Uterus (tissue), 4 donors: ENCODE data around the gene AOAH. TPM values are rescaled to one million over a fixed set of nuclear protein-coding genes. Genes with fewer than 3 reads are reported as not detected.
"Not testable (repeated sequence)": the region's sequence is repeated elsewhere in the genome, so short reads cannot be mapped to it uniquely, and the experiment has no call there.

Experiments used
- DNase-seq, 2 donors: peaks; one replicate each; pipeline ENCODE4 v3.0.0-alpha.2; 2019 to 2020
- H3K27ac ChIP-seq, 2 donors: fragments of 200-600 bp; sonication (generic); 1 replicate in 1 of 2; 2 replicates in 1 of 2; pipeline ENCODE4 v1.5.1; 2016 to 2018
- H3K27me3 ChIP-seq, 2 donors: fragments of 200-600 bp; sonication (generic); one replicate each; pipeline ENCODE4 v1.5.1; 2018 to 2019; ENCODE audit warnings: control low read depth in 1 of 2
- H3K36me3 ChIP-seq, 2 donors: fragments of 200-600 bp; sonication (generic); one replicate each; pipeline ENCODE4 v1.5.1; 2019; ENCODE audit warnings: control low read depth in 1 of 2
- H3K4me1 ChIP-seq, 2 donors: fragments of 200-600 bp; sonication (generic); one replicate each; pipeline ENCODE4 v1.5.1; 2018 to 2019; ENCODE audit warnings: control low read depth in 1 of 2
- H3K4me3 ChIP-seq, 2 donors: fragments of 200-600 bp; sonication (generic); 1 replicate in 1 of 2; 2 replicates in 1 of 2; pipeline ENCODE4 v1.5.1; 2018 to 2019; ENCODE audit warnings: mild to moderate bottlenecking in 1 of 2
- H3K9me3 ChIP-seq, 2 donors: fragments of 200-600 bp; sonication (generic); one replicate each; pipeline ENCODE4 v1.5.1; 2019; ENCODE audit warnings: control low read depth in 1 of 2
- POLR2A ChIP-seq, 2 donors: fragments of 450-650 bp; IDR thresholded peaks; one replicate each; pipeline ENCODE4 v1.6.1; 2016; ENCODE audit warnings: antibody characterized with exemption in 2 of 2, mild to moderate bottlenecking in 1 of 2, moderate library complexity in 1 of 2
- intact Hi-C: fragments of 100-400 bp; cut with DNase I; formaldehyde crosslinking; loops from one replicate; pipeline ENCODE4 v1.15.1; 2023; ENCODE audit warnings: low total_unique reads
- total RNA-seq, 4 donors: library from RNA; depleted of rRNA in 3 of 4; stranded (reverse); fragments of >200 nt in 3 of 4; gene quantifications; one replicate each; pipeline versions ENCODE4 v1.1.0 to v1.2.4, GENCODE V29; 2014 to 2023
- TF ChIP-seq, protein P1 (sequence below), 4 experiments: fragments of 200-600 bp in 2 of 4; fragments of 450-650 bp in 2 of 4; sonication (generic) in 2 of 4; IDR thresholded peaks; one replicate each; pipeline ENCODE4 v1.5.1; 2016 to 2019; ENCODE audit warnings: antibody characterized with exemption in 4 of 4, mild to moderate bottlenecking in 2 of 4, moderate library complexity in 1 of 4
- donor health status: DM: yes; HTN: yes; CAD: no.

The AOAH gene
- total RNA-seq, 4 donors from 2014 or later, result 5.5 to 60.9 (median 8.6) TPM

DNA sequence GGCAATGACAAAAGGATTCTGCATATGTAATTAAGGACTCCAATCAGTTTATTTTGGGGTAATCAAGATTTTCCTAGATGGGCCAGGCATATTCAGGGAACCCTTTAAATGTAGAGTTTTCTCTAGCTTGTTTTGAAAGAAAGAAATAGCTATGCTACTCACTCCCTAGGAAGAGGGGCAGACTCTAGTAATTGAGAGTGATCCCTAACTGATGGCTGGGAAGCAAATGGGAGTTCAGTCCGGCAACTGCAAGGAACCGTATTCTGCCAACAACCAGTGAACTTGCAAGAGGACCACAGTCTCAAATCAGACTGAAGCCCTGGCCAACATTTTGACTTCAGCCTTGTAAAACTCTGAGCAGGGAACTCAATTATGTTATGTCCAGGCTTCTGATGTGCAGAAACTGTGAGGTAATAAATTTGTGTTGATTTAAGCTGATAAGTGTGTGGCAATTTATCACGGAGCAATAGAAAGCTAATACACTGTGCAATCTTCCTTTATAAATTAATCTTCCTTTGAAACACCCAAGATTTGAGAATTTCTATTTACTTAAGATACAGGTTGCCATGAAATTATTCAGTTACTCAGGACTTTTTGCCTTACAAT, 14.0 kb downstream of the AOAH start:
- Histone ChIP-seq H3K36me3 (no peaks in the 10 kb centered on the region), H3K9me3 (no peaks in the 10 kb centered on the region), H3K4me3 (no peak overlapping the region), H3K27ac (no peak overlapping the region), H3K4me1 (no peaks in the 10 kb centered on the region), H3K27me3 (no peaks in the 10 kb centered on the region)
- intact Hi-C loops, result no loop called here
- no peak for DNase-seq
- no peak for TF ChIP-seq POLR2A (IDR thresholded peaks at IDR 0.05)
- TF ChIP-seq, protein P1, sequence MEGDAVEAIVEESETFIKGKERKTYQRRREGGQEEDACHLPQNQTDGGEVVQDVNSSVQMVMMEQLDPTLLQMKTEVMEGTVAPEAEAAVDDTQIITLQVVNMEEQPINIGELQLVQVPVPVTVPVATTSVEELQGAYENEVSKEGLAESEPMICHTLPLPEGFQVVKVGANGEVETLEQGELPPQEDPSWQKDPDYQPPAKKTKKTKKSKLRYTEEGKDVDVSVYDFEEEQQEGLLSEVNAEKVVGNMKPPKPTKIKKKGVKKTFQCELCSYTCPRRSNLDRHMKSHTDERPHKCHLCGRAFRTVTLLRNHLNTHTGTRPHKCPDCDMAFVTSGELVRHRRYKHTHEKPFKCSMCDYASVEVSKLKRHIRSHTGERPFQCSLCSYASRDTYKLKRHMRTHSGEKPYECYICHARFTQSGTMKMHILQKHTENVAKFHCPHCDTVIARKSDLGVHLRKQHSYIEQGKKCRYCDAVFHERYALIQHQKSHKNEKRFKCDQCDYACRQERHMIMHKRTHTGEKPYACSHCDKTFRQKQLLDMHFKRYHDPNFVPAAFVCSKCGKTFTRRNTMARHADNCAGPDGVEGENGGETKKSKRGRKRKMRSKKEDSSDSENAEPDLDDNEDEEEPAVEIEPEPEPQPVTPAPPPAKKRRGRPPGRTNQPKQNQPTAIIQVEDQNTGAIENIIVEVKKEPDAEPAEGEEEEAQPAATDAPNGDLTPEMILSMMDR (IDR thresholded peaks at IDR 0.05), result no peak

- H3K4me1 ChIP-seq, result no peaks in the 10 kb centered on the region
- no peaks in the 10 kb centered on the region for H3K36me3 ChIP-seq
- intact Hi-C loops, result no loop called here
- no peak overlapping the region for H3K4me3 ChIP-seq
- no peaks in the 10 kb centered on the region for H3K9me3 ChIP-seq
- no peak for DNase-seq
- H3K27ac ChIP-seq, result no peak overlapping the region
- TF ChIP-seq, protein P1 (IDR thresholded peaks at IDR 0.05), result no peak
- TF ChIP-seq POLR2A (IDR thresholded peaks at IDR 0.05), result no peak
- no peaks in the 10 kb centered on the region for H3K27me3 ChIP-seq
These were observed 15.5 kb downstream of the AOAH start for GRCh38 chr7:36708767-36709166.

GRCh38 chr7:36707898-36708297, 16.4 kb downstream of the AOAH start:
- no peaks in the 10 kb centered on the region for H3K36me3 ChIP-seq
- H3K4me3 ChIP-seq, result no peak overlapping the region
- intact Hi-C loops, result no loop called here

DNA sequence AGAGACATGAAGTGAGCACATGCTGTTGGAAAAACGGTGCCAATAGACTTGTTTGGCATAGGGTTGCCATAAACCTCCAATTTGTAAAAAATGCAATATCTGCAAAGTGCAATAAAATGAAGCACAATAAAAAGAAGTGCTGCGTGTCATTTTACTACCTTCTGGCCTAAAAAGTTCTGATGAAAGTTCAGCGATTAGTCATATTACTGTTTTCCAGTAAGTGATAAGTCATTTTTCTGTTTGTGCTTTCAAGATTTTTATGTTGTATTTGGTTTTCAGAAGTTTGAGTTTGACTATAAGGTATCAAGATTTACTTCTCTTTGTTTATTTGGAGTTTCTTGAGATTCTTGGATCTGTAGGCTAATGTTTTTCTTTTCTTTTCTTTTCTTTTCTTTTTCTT, 16.8 kb downstream of the AOAH start:
- no peaks in the 10 kb centered on the region for H3K36me3 ChIP-seq
- no peaks in the 10 kb centered on the region for H3K4me1 ChIP-seq
- H3K27me3 ChIP-seq, result no peaks in the 10 kb centered on the region
- intact Hi-C loops, result no loop called here
- H3K27ac ChIP-seq, result no peak overlapping the region
- no peak for DNase-seq
- no peak overlapping the region for H3K4me3 ChIP-seq
- TF ChIP-seq, protein P1 (IDR thresholded peaks at IDR 0.05), result no peak
- TF ChIP-seq POLR2A (IDR thresholded peaks at IDR 0.05), result no peak
- H3K9me3 ChIP-seq, result no peaks in the 10 kb centered on the region

More at GRCh38 chr7:36707898-36708297, 16.4 kb downstream of the AOAH start:
- Histone ChIP-seq H3K27me3 (no peaks in the 10 kb centered on the region), H3K27ac (no peak overlapping the region), H3K9me3 (no peaks in the 10 kb centered on the region), H3K4me1 (no peaks in the 10 kb centered on the region)
- no peak for DNase-seq
- no peak for TF ChIP-seq POLR2A (IDR thresholded peaks at IDR 0.05)
- TF ChIP-seq, protein P1 (IDR thresholded peaks at IDR 0.05), result no peak

DNA sequence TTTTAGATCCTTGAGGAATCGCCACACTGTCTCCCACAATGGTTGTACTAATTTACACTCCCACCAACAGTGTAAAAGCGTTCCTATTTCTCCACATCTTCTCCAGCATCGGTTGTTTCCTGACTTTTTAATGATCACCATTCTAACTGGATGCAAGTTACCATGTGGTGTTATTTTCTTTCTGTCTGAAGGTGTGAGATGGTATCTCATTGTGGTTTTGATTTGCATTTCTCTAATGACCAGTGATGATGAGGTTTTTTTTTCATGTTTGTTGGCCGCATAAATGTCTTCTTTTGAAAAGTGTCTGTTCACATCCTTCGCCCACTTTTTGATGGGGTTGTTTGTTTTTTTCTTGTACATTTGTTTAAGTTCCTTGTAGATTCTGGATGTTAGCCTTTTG, 20.4 kb downstream of the AOAH start:
- DNase-seq, H3K27me3 ChIP-seq, H3K4me1 ChIP-seq, H3K4me3 ChIP-seq, H3K9me3 ChIP-seq, H3K27ac ChIP-seq, intact Hi-C loops, H3K36me3 ChIP-seq: not testable (repeated sequence)

DNA sequence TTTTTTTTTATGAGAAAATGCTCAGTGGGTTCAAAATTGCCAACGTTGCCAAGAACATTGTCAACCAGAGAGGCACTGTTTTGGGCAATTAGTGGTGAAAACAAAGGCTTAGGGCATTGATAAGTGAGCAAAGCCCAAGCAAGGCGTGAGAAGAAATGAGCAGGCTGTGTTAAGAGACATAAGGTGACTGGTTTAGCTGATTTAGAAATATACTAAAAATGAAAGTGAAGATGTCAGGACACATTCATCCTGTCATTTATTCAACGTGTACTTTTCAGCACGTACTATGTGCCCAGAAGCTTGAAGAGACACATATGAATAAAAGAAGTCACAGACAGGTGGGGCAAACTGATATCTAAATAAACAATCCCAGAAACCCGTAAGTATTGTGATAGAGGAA, 31.8 kb downstream of the AOAH start:
- Histone ChIP-seq H3K9me3 (no peaks in the 10 kb centered on the region), H3K4me3 (no peak overlapping the region), H3K27ac (no peak overlapping the region), H3K36me3 (no peaks in the 10 kb centered on the region), H3K4me1 (no peaks in the 10 kb centered on the region), H3K27me3 (no peaks in the 10 kb centered on the region)
- intact Hi-C loops, result no loop called here
- no peak for DNase-seq
- TF ChIP-seq, protein P1 (IDR thresholded peaks at IDR 0.05), result no peak
- no peak for TF ChIP-seq POLR2A (IDR thresholded peaks at IDR 0.05)
